HG02588 (cell line): ENCODE results near the gene PRAMEF5.
"Not testable (repeated sequence)": the region's sequence is repeated elsewhere in the genome, so short reads cannot be mapped to it uniquely, and the experiment has no call there.

ENCODE experiments used
- ATAC-seq: cut with Tn5 transposase; IDR thresholded peaks from one replicate; pipeline ENCODE4 v1.9.1; 2021; ENCODE audit warnings: mild to moderate bottlenecking, moderate library complexity; ENCODE audit not compliant: unreplicated experiment

PRAMEF5 gene

DNA sequence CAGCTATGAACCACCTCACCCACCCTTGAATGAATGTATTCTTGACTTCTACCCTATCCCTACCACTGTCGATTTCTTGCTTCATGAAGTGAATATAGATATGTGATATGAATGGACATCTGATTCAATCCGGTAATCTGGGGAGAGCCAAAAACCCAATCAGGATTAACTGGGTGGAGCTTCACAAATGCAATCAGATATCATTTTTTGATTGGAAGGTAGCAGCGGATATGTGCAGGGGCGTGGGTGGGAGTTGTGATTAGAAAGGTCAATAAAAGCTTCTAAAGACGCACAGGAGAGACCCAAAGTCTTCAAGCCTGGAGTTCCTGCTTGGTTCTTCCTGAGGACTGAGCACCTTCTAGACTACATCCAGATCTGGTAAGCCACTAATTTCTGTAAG is at the start of gene PRAMEF5:
Gene PRAMEF5, plus strand, starts transcription at position 301 of the 400 bp plus-strand sequence. CDS start 5,071 bp downstream, outside the sequence.
- not testable (repeated sequence) for ATAC-seq

- not testable (repeated sequence) for ATAC-seq
These were observed 45.3 kb upstream of the PRAMEF5 start for GRCh38 chr1:13208712-13209111.

- ATAC-seq: not testable (repeated sequence)
These were observed 37.4 kb upstream of the PRAMEF5 start for GRCh38 chr1:13216619-13217018.

GRCh38 chr1:13219203-13219602 is 34.8 kb upstream of the PRAMEF5 start:
- ATAC-seq: not testable (repeated sequence)

GRCh38 chr1:13222788-13223187 is 31.2 kb upstream of the PRAMEF5 start:
- not testable (repeated sequence) for ATAC-seq

GRCh38 chr1:13224480-13225060 is 29.4 kb upstream of the PRAMEF5 start:
- ATAC-seq: no peak

DNA sequence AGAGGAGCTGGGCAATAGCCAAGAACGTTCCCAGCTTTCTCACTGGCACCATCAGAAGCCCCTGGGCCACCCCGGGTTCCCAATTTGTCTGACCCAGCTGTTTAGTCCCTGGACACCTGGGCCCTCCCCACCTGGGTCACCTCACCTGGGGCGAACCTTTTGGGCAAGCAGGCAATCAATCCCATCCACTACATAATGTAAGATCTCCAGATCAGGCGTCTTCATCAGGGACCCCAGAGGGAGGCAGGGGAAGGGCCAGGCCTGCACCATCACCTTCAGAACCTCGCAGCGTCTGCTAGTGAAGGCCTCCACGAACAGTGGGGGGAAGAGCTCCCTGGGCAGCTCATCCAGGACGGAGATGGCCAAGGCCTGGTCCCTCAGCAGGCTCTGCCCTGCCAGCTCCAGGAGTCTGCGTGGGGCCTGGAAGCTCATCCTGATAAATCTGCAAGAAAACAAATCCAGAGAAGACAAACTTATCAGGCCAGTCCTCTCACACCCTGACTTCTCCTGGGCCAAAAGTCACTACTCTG is 28.3 kb upstream of the PRAMEF5 start, which contains the start of gene PRAMEF18:
Gene PRAMEF18, minus strand, starts transcription at position 480 of the 530 bp plus-strand sequence. Its CDS starts 48 bp downstream, at position 432.
- ATAC-seq: not testable (repeated sequence)

DNA sequence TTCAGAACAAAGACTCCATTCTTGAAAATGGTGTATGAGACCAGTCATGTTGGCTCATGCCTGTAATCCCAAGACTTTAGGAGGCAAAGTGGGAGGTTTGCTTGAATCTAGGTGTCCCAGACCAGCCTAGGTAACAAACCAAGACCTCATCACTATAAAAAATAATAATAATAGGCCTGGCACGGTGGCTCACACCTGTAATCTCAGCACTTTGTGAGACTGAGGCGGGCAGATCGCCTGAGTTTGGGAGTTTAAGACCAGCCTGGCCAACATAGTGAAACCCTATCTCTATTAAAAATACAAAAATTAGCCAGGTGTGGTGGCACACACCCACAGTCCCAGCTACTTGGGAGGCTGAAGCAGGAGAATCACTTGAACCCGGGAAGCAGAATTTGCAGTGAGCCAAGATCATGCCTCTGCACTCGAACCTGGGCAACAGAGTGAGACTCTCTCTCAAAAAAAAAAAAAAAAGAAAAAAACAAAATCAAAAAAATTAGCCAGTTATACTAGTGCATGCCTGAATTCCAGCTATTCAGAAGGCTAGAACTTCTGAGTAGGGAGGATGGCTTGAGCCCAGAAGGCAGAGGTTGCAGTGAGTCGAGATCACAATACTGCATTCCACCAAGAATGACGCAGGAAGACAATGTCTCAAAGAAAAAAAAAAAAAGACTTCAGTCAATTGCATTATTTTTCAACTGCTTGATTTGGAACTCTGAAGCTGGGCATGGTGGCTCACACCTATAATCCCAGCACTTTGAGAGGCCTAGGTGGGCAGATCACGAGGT is 26.5 kb upstream of the PRAMEF5 start:
- ATAC-seq: not testable (repeated sequence)

DNA sequence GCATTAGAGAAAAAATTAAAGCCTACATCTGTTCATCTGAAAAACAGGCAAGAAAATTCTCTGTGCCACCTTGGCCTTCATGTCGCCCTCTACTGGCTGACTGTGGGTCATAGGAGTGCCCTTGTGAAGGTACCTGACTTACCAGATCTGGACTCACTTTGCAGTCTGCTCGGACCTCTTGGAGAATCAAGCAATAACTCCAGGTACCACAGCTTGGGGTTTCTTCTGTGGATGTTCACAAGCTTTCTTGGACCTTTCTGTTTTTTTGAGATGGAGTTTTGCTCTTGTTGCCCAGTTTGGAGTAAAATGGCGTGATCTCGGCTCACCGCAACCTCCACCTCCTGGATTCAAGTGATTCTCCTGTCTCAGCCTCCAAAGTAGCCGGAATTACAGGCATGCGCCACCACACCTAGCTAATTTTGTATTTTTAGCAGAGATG is 25.6 kb upstream of the PRAMEF5 start:
- ATAC-seq: no peak

- not testable (repeated sequence) for ATAC-seq
These were observed 23.9 kb upstream of the PRAMEF5 start for GRCh38 chr1:13230096-13230495.

DNA sequence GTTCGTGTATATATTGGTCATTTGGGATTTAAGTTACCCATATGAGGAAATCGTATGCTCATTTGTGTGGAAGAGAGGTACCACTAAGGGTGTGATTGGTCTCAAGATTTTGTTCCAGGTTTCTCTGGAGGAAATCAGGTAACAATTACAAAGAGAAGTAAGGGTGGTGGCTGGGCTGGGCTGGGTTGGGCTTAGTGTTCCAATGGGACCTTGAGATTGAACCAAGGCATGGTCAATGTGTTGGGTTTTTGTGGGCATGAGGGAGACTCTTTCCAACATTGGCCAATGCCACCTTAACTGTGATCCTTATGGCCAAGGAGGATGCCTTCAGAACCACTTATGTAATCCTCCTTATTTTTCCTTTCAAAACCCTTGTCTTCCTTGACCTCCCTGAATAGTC is 23.4 kb upstream of the PRAMEF5 start:
- not testable (repeated sequence) for ATAC-seq

GRCh38 chr1:13231061-13231750 is 22.8 kb upstream of the PRAMEF5 start:
- ATAC-seq: not testable (repeated sequence)

DNA sequence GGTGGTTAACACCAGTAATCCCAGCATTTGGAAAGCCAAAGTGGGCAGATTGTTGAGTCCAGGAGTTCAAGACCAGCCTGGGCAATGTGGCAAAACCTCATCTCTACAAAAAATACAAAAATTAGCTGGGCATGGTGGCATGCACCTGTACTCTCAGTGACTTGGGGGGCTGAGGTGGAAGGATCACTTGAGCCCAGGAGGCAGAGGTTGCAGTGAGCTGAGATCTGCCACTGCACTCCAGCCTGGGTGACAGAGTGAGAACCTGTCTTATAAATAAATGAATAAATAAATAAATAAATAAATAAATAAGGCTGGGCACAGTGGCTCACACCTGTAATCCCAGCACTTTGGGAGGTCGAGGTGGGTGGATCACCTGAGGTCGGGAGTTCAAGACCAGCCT is 21.9 kb upstream of the PRAMEF5 start:
- not testable (repeated sequence) for ATAC-seq

DNA sequence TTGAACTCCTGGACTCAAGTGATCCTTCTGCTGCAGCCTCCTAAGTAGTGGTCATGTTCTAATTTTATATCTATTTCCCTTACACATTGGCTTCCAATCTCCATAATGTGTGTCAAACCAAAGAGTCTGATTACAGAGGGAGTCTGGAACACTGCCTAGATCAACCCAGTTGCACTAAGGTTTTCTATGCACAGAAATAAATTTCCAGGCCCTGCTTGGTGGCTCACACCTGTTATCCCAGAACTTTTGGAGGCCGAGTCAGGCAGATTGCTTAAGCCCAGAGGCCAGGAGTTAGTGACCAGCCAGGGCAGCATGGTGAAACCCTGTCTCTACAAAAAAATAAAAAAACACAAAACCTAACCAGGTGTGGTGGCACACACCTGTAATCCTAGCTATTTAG is 19.9 kb upstream of the PRAMEF5 start:
- not testable (repeated sequence) for ATAC-seq

DNA sequence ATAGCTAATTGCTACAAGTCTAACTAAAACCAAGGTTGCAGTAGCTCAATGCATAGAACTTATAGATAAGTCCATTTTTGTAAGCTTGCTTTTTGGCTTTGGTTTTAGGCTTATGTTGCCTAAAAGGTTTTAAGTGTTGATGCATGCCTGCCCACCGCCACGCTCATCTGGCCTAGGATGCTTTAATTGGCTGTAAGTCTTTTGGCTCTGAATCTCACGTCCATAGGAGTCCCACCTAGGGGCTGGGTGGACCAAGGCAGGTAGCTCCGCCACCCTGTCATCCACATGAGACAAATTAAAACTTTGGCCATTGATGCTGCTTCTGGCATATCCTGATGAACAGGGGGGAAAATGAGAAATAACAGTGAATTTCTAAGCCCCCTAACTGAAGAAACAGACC is 16.4 kb upstream of the PRAMEF5 start:
- not testable (repeated sequence) for ATAC-seq

DNA sequence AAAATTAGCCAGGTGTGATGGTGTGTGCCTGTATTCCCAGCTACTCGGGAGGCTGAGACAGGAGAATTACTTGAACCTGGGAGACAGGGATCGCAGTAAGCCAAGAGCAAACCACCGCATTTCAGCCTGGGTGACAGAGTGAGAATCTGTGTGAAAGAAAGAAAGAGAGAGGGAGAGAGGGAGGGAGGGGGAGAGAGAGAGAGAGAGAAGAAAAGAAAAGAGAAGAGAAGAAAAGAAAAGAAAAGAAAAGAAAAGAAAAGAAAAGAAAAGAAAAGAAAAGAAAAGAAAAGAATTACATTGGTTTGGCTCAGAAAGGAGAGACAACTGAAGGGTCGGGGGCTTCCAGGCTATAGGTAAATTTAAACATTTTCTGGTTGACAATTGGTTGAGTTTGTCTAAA is 14.4 kb upstream of the PRAMEF5 start:
- ATAC-seq: not testable (repeated sequence)

DNA sequence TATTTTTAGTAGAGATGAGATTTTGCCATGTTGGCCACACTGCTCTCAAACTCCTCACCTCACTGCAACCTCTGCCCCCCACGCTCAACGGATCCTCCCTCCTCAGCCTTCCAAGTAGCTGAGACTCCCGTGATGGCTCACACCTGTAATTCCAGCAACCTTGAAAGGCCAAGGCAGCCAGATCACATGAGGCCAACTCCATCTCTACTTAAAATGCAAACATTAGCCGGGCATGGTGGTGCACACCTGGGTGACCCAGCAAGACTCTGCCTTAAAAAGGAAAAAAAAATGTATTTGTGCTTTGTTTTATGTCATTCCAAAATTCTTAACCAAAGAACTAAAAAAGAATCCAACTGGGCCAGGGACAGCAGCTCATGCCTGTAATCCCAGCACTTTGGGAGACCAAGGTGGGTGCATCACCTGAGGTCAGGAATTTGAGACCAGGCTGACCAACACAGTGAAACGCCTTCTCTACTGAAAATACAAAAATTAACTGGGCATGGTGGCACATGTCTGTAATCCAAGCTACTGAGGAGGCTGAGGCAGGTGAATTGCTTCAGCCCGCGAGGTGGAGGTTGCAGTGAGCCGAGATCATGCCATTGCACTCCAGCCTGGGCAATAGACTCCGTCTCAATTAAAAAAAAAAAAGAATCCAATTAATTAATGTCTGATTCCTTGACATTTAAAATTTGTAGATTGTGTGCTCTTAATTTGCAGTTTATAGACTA is 10.3 kb upstream of the PRAMEF5 start:
- ATAC-seq: not testable (repeated sequence)

GRCh38 chr1:13245841-13246553 is 8.0 kb upstream of the PRAMEF5 start:
- ATAC-seq: not testable (repeated sequence)

GRCh38 chr1:13246554-13246871 is 7.5 kb upstream of the PRAMEF5 start:
- not testable (repeated sequence) for ATAC-seq

DNA sequence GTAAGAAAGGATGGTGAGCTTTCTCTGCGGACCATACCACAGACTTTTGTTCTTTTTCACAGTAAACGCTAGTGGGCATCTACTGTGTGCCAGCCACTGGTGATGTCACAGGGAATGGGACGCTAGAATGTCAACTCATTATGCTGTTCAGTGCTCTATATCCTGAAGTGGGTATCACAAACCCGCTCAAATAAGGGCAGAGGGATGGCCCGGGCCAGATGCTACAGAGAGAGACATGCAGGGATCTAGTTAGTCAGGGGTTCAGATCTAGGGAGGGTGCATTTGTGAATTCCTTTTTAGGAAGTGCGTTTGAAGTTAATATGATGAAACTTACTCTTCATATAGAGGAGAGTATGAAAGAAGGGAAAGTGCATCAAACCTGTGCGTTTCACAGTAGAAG is 6.9 kb upstream of the PRAMEF5 start:
- ATAC-seq: not testable (repeated sequence)
